Left lung (tissue), 10 donors: ENCODE results near the gene LHFPL4. TPM values are rescaled to one million over a fixed set of nuclear protein-coding genes. Genes with fewer than 3 reads are reported as not detected.

Experiments
- ATAC-seq: fragments of 200-7000 bp; cut with Tn5 transposase; one replicate; pipeline ENCODE4 v1.9.1; 2020; ENCODE audit warnings: moderate library complexity
- DNase-seq, 4 donors: peaks; one replicate each; pipeline ENCODE4 v3.0.0-alpha.2; 2013 to 2020
- H3K27ac ChIP-seq, 2 donors: fragments of 200-600 bp; sonication (generic) in 1 of 2; one replicate each; pipeline versions ENCODE4 v1.5.0 to v1.8.0; 2020 to 2021
- H3K27me3 ChIP-seq, 2 donors: fragments of 200-600 bp; sonication (generic) in 1 of 2; one replicate each; pipeline versions ENCODE4 v1.5.0 to v1.8.0; 2020 to 2021
- H3K36me3 ChIP-seq, 2 donors: fragments of 200-600 bp; sonication (generic) in 1 of 2; one replicate each; pipeline versions ENCODE4 v1.5.0 to v1.8.0; 2020 to 2021
- H3K4me1 ChIP-seq, 2 donors: fragments of 200-600 bp; one replicate each; pipeline ENCODE4 v1.8.0; 2021
- H3K4me3 ChIP-seq, 2 donors: fragments of 200-600 bp; sonication (generic) in 1 of 2; one replicate each; pipeline versions ENCODE4 v1.5.0 to v1.8.0; 2020 to 2021; ENCODE audit warnings: mild to moderate bottlenecking in 1 of 2
- H3K9me3 ChIP-seq, 2 donors: fragments of 200-600 bp; sonication (generic) in 1 of 2; one replicate each; pipeline versions ENCODE4 v1.5.0 to v1.8.0; 2020 to 2021
- intact Hi-C, 2 donors: fragments of 100-400 bp; cut with DNase I; formaldehyde crosslinking; loops; one replicate each; pipeline versions ENCODE4 v1.11.2 to v1.14.2; 2022
- polyA plus RNA-seq, 6 donors: library from polyadenylated mRNA; unstranded; fragments of 120-200 nt; gene quantifications; one replicate each; pipeline ENCODE4 v1.2.1, GENCODE V29; 2013; ENCODE audit not compliant: insufficient read length in 6 of 6
- total RNA-seq, 2 donors: library from RNA; stranded (reverse); fragmentation: NEBNext Ultra II Directional; extraction: Animal tissue kit (Norgen Biotek cat#: 25700); gene quantifications; one replicate each; pipeline ENCODE4 v1.2.1, GENCODE V29; 2021
- TF ChIP-seq, protein P1 (sequence below), 2 donors: fragments of 200-600 bp; sonication (generic) in 1 of 2; IDR thresholded peaks; one replicate each; pipeline versions ENCODE4 v1.5.0 to v1.8.0; 2021; ENCODE audit warnings: antibody characterized with exemption in 2 of 2
- donor health status: DM: no; HTN: yes; CAD: no.
- donor health status: DM: no; HTN: no; CAD: no.

Gene LHFPL4
- total and polyA plus RNA-seq, 8 donors, result 0.06 to 0.13 (median 0.09) TPM; not detected in 2

DNA sequence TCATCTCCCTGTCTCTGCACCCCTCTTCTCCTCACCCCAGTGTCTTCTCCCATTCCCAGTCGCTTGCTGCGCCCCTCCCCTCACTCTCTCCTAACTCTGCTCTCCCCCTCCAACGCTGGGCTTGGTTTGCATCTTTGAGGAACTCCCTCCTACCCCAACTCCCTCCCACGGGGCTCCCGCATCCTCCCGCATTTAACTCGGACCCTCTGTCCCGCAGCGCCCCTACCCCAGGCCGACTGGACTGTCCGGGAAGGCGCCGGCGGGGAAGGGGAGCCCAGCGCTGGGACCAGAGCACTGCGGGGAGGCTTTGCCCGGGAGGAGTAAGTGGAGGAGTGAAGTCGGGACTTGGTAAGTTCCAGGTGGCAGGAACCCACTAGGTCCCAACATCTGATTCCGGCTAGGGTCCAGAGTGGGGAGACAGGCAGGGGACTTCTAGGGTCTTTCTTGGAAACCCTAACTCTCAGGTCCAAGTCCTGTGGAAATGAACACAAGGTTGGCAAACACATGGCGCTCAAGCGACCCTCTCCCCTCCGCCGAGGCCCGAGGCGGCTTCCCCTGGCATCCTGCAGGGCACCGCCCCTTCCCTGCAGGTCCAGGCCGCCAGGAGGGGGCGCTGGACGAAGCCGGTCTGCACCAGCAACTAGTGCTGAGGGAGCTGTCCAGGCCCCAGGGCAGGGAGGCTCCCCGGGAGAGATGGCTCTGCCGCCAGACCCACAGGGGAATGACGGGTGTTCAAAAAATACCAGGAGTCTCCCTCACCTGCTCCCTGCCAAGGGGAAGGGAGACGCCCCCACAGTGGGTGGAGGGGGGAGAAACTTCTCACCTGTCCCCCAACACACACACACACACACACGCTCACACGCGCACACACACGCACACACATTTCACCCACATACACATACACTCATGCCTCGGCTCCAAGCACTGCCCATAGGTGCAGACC is 53.2 kb downstream of the LHFPL4 start:
- H3K27ac ChIP-seq, result no peak overlapping the region
- H3K9me3 ChIP-seq, result no peaks in the 10 kb centered on the region
- DNase-seq (peak; percentile 7 to 87 (median 46)), ATAC-seq (peak; percentile 80)
- H3K36me3 ChIP-seq, result no peaks in the 10 kb centered on the region
- no peaks in the 10 kb centered on the region for H3K4me1 ChIP-seq
- intact Hi-C loops, result no loop called here
- H3K4me3 ChIP-seq, result no peak overlapping the region
- TF ChIP-seq, protein P1, sequence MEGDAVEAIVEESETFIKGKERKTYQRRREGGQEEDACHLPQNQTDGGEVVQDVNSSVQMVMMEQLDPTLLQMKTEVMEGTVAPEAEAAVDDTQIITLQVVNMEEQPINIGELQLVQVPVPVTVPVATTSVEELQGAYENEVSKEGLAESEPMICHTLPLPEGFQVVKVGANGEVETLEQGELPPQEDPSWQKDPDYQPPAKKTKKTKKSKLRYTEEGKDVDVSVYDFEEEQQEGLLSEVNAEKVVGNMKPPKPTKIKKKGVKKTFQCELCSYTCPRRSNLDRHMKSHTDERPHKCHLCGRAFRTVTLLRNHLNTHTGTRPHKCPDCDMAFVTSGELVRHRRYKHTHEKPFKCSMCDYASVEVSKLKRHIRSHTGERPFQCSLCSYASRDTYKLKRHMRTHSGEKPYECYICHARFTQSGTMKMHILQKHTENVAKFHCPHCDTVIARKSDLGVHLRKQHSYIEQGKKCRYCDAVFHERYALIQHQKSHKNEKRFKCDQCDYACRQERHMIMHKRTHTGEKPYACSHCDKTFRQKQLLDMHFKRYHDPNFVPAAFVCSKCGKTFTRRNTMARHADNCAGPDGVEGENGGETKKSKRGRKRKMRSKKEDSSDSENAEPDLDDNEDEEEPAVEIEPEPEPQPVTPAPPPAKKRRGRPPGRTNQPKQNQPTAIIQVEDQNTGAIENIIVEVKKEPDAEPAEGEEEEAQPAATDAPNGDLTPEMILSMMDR (IDR thresholded peaks at IDR 0.05), result peak; percentile 39 to 70
- peaks cover 11 to 38% of the 10 kb centered on the region in 2 donors for H3K27me3 ChIP-seq

DNA sequence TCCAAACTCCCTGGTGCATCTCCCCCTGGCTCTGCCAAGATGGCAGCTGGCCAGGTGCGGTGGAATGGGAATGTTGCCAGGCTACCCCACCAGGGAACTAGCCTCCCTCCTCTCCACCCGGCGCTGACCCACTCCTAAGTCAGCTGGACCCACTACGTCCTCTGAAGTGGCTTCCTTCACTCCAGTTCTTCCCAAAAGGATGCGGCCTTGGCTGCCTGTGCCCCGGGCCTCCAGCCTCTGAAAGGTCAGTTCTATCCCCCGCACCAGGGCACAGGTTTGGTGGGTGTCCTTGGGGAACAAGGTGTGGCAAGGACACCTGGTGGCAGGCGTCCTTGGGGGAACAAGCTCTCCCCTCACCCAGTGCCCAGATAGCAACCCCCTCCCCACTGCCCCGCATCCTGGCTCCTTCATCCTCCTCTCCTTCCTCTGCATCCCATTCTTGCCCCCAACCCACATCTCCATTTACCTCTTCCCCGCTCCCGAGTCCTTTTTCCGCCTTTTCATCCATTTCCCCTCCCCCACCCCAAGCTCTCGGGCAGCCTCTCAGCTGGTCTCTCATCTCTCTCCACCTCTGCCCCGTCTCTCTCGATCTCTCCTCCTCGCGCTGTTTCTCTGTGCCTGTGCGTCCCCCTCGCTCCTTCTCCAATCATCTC is 54.0 kb downstream of the LHFPL4 start:
- no peak overlapping the region for H3K4me3 ChIP-seq
- no peaks in the 10 kb centered on the region for H3K9me3 ChIP-seq
- H3K27ac ChIP-seq, result no peak overlapping the region
- TF ChIP-seq, protein P1 (IDR thresholded peaks at IDR 0.05), result no peak
- ATAC-seq (no peak), DNase-seq (peak in 1 of 4 donors; percentile 53)
- intact Hi-C loops, result no loop called here
- H3K4me1 ChIP-seq, result no peaks in the 10 kb centered on the region
- H3K27me3 ChIP-seq, result peaks cover 11 to 38% of the 10 kb centered on the region in 2 donors
- H3K36me3 ChIP-seq, result no peaks in the 10 kb centered on the region

DNA sequence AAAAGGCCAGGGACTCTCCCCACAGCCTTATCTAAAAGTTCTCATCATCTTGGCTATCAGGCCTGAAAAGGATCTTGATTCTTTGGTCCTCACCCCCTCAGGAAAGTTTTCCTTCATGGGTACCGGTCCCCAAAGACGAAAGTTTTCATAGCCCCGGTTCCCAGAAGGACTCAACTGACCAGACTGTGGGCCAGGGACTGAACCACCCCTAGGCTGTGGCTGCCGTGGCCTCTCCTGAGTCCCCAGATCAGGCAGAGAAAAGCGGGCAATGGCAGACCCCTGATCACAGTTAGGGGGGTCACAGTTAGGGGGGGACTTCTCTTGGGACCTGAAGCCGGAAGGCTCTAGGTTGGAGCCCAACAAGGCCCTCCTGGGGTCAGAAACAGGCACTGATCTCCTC is 54.8 kb downstream of the LHFPL4 start:
- Histone ChIP-seq H3K27ac (no peak overlapping the region), H3K27me3 (peaks cover 11 to 38% of the 10 kb centered on the region in 2 donors), H3K4me3 (no peak overlapping the region), H3K36me3 (no peaks in the 10 kb centered on the region), H3K4me1 (no peaks in the 10 kb centered on the region), H3K9me3 (no peaks in the 10 kb centered on the region)
- TF ChIP-seq, protein P1 (IDR thresholded peaks at IDR 0.05), result no peak
- no peak for DNase-seq
- intact Hi-C loops, result no loop called here
- ATAC-seq, result no peak

DNA sequence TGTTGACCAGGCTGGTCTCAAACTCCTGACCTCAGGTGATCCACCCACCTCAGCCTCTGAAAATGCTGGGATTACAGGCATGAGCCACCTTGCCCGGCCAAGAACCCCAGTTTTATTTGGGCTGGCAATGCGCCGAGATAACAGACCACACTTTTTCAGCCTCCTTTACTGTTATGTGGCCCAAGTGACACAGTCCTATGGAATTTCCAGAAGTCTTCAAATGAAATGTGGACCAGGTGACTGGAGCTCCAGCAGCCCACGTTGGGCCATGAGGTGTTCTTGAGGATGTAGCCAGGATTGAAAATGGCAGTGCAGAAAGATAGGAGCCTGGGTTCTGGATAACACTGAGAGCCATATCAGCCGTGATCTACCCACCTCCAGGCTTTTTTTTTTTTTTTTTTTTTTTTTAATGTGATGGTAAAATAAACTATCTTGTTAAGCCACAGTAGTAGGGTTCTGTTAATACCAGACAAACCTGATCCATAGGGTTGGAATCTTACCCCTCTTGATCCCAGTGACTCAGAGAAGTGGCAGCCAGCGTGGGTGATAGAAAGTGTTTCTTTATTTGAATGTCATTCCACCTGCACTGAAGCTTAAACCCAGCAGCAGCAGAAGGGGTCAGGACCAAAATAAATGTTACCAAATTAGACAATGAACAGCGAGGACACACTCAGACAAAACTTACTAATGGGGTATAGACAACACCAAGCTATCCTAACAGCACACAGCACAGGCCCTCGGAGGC is 55.6 kb downstream of the LHFPL4 start:
- DNase-seq (no peak), ATAC-seq (peak; percentile 40)
- TF ChIP-seq, protein P1 (IDR thresholded peaks at IDR 0.05), result no peak
- no peaks in the 10 kb centered on the region for H3K36me3 ChIP-seq
- H3K4me3 ChIP-seq, result no peak overlapping the region
- H3K4me1 ChIP-seq, result no peaks in the 10 kb centered on the region
- peaks cover 11 to 38% of the 10 kb centered on the region in 2 donors for H3K27me3 ChIP-seq
- H3K9me3 ChIP-seq, result no peaks in the 10 kb centered on the region
- intact Hi-C loops, result no loop called here
- no peak overlapping the region for H3K27ac ChIP-seq
